ENCODE measurements around the gene ABCC11.

GRCh38 chr16:48282636-48283263, 35.4 kb upstream of the ABCC11 start:
- TF ChIP-seq CTCF (IDR thresholded peaks at IDR 0.05) = no peak
- no peak for TF ChIP-seq EZH2phosphoT487 (IDR thresholded peaks at IDR 0.05)

Measured in neural progenitor cell (in vitro differentiated cells).